PC-3 (cell line): ENCODE results near the gene RTN4RL1. TPM values are rescaled to one million over a fixed set of nuclear protein-coding genes. Genes with fewer than 3 reads are reported as not detected.

Experiments
- ATAC-seq: fragments of 200-7000 bp; cut with Tn5 transposase; 2 replicates; pipeline ENCODE4 v1.9.1; 2020; ENCODE audit warnings: mild to moderate bottlenecking, moderate library complexity
- BruUV-seq: library from RNA; stranded (reverse); fragments of 400-500 nt; replicated peaks from 2 replicates; lab custom pipeline; 2021; lab: Mats Ljungman, UMichigan
- CTCF ChIA-PET: fragments of 300-600 bp; sonication (Branson Sonifier 250); formaldehyde crosslinking; loops from one replicate; lab custom pipeline; 2022; ENCODE audit warnings: antibody characterized with exemption; lab: Charles Lee
- POLR2A ChIA-PET: fragments of 300-600 bp; sonication (Branson Sonifier 250); formaldehyde crosslinking; loops from one replicate; lab custom pipeline; 2022; ENCODE audit warnings: antibody characterized with exemption; ENCODE audit not compliant: unreplicated experiment; lab: Charles Lee
- DNase-seq: peaks from one replicate; pipeline ENCODE4 v3.0.0-alpha.2; 2015
- H2AFZ ChIP-seq: fragments of 300-600 bp; sonication (generic); 2 replicates; pipeline ENCODE4 v1.6.0; 2016; ENCODE audit warnings: antibody characterized with exemption, low read length
- H3F3A ChIP-seq: fragments of 300-600 bp; sonication (generic); one replicate; pipeline ENCODE4 v1.6.0; 2017; ENCODE audit warnings: antibody characterized with exemption, low read length, control low read depth, mild to moderate bottlenecking; ENCODE audit not compliant: unreplicated experiment
- H3K27ac ChIP-seq: fragments of 300-600 bp; sonication (generic); 2 replicates; pipeline ENCODE4 v1.5.1; 2016; ENCODE audit warnings: mild to moderate bottlenecking, low read length
- H3K27me3 ChIP-seq: fragments of 300-600 bp; sonication (generic); 2 replicates; pipeline ENCODE4 v1.6.1; 2016; ENCODE audit warnings: low read length, mixed read lengths
- H3K36me3 ChIP-seq: fragments of 300-600 bp; sonication (generic); 2 replicates; pipeline ENCODE4 v1.6.1; 2016; ENCODE audit warnings: low read depth, mixed run types, low read length, mixed read lengths
- H3K4me1 ChIP-seq: fragments of 300-600 bp; sonication (generic); 2 replicates; pipeline ENCODE4 v1.5.1; 2016; ENCODE audit warnings: low read length; ENCODE audit not compliant: insufficient read depth
- H3K4me2 ChIP-seq: fragments of 300-600 bp; sonication (generic); 2 replicates; pipeline ENCODE4 v1.6.0; 2016; ENCODE audit warnings: low read length
- H3K4me3 ChIP-seq: fragments of 300-600 bp; sonication (generic); 2 replicates; pipeline ENCODE4 v1.5.1; 2016; ENCODE audit warnings: mild to moderate bottlenecking, low read length, mixed read lengths
- H3K79me2 ChIP-seq: fragments of 300-600 bp; sonication (generic); 2 replicates; pipeline ENCODE4 v1.6.1; 2017; ENCODE audit warnings: low read length, mixed read lengths
- H3K9ac ChIP-seq: fragments of 300-600 bp; sonication (generic); 2 replicates; pipeline ENCODE4 v1.6.0; 2016; ENCODE audit warnings: mild to moderate bottlenecking, low read length
- H3K9me2 ChIP-seq: fragments of 300-600 bp; sonication (generic); replicated peaks from 2 replicates; pipeline ENCODE4 v1.6.1; 2016; ENCODE audit warnings: mixed run types, low read length, mixed read lengths
- H3K9me3 ChIP-seq: fragments of 300-600 bp; sonication (generic); 2 replicates; pipeline ENCODE4 v1.6.1; 2016; ENCODE audit warnings: low read length, mixed read lengths
- H4K20me1 ChIP-seq: fragments of 300-600 bp; sonication (generic); 2 replicates; pipeline ENCODE4 v1.6.1; 2016; ENCODE audit warnings: low read length, mixed read lengths
- EZH2 ChIP-seq: fragments of 300-600 bp; sonication (generic); IDR thresholded peaks from one replicate; pipeline ENCODE4 v1.6.1; 2017; ENCODE audit warnings: antibody characterized with exemption, mild to moderate bottlenecking, low read length; ENCODE audit not compliant: unreplicated experiment
- EZH2phosphoT487 ChIP-seq: fragments of 300-600 bp; sonication (generic); IDR thresholded peaks from 2 replicates; pipeline ENCODE4 v1.6.1; 2018; ENCODE audit warnings: mild to moderate bottlenecking, antibody characterized with exemption, low read length, borderline replicate concordance
- intact Hi-C: fragments of 100-400 bp; cut with micrococcal nuclease; formaldehyde crosslinking; loops from 2 replicates; pipeline ENCODE4 v1.9.0; 2023
- total RNA-seq: library from RNA; depleted of rRNA; stranded (reverse); fragments of >200 nt; gene quantifications from 2 replicates; pipeline ENCODE4 v1.2.3, GENCODE V29; 2014
- TF ChIP-seq, protein P1 (sequence below): fragments of 300-600 bp; sonication (generic); conservative IDR thresholded peaks from 2 replicates; pipeline ENCODE4 v1.5.1; 2017; ENCODE audit warnings: antibody characterized with exemption, low read depth, mild to moderate bottlenecking, low read length

Gene RTN4RL1
- total RNA-seq, 1 experiment from 2014 or later: 6.9 TPM

DNA sequence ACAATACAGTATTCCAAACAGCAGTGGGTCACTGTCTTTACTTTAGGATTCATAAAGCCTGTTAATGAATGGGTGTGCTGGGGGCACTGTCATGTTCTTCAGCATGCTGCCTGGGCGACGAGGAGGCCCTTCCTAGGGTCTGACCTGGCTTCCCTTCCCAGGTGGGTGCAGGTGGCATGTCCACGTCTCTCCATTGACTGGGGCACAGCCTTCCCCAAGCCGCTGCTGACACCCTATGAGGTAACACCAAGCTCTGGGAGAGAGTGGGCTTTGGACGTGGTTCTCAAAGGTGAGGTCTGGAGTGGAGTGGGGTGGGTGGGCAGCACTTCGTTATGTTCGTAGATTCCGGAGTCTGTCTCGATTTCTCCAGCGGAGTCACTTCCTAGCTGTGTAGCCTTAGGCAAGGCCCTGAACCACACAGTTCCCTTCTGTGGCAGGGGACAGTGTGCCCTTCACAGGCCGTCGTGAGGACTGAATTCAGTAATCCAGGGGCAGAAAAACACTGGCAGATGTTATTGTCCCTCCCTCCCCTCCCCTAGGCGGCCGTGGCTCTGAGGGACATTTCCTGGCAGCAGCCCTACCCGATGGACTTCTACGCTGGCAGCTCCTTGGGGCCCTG, 15.9 kb upstream of the RTN4RL1 start:
- TF ChIP-seq EZH2phosphoT487: no peak
- no peak for TF ChIP-seq EZH2
- Histone ChIP-seq H3K9ac (0 out of 2 replicates have a peak overlapping the region, but pooled peaks have one; percentile 92), H4K20me1 (no peaks in the 10 kb centered on the region), H3K27ac (no peak overlapping the region), H3K9me3 (no peaks in the 10 kb centered on the region), H3K4me2 (peak overlapping the region; percentile 99), H3K36me3 (peaks cover 8% of the 10 kb centered on the region; the same call in 1 of the 2 replicates), H3F3A (peaks cover 4% of the 10 kb centered on the region), H3K4me3 (peak overlapping the region; percentile 90), H3K4me1 (peaks cover 25% of the 10 kb centered on the region), H2AFZ (peak overlapping the region; percentile 79; the same call in 1 of the 2 replicates), H3K27me3 (no peaks in the 10 kb centered on the region), H3K9me2 (no peaks in the 10 kb centered on the region), H3K79me2 (peaks cover 15% of the 10 kb centered on the region)
- ChIA-PET CTCF (interaction anchor here (0.6 kb wide), 1 partner anchor 15 kb away, joined by 4 read pairs; no protein-coding TSS in a partner anchor), POLR2A (no interaction called here)
- intact Hi-C loops: no loop called here
- DNase-seq (no peak), ATAC-seq (no peak)
- BruUV-seq: no TSS peak

DNA sequence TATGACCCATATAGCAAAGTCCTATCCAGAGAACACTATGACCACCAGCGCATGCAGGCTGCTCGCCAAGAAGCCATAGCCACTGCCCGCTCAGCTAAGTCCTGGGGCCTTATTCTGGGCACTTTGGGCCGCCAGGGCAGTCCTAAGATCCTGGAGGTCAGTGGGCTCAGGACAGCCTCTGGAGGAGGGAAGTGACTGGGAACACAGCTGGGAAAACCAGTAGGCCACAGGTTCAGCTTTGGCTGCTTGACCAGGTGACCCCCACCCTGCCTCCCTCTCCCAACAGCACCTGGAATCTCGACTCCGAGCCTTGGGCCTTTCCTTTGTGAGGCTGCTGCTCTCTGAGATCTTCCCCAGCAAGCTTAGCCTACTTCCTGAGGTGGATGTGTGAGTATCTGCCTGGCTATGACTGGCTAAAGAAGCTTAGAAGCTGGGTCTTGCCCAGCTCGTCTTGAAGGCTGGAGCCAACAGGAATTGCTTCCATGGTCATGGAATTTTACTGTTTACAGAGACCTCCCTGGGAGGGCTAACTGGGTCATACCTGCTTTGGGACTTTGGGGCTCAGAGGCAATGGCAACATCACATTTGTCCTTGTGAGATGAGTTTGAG, 15.2 kb upstream of the RTN4RL1 start:
- TF ChIP-seq, protein P1, sequence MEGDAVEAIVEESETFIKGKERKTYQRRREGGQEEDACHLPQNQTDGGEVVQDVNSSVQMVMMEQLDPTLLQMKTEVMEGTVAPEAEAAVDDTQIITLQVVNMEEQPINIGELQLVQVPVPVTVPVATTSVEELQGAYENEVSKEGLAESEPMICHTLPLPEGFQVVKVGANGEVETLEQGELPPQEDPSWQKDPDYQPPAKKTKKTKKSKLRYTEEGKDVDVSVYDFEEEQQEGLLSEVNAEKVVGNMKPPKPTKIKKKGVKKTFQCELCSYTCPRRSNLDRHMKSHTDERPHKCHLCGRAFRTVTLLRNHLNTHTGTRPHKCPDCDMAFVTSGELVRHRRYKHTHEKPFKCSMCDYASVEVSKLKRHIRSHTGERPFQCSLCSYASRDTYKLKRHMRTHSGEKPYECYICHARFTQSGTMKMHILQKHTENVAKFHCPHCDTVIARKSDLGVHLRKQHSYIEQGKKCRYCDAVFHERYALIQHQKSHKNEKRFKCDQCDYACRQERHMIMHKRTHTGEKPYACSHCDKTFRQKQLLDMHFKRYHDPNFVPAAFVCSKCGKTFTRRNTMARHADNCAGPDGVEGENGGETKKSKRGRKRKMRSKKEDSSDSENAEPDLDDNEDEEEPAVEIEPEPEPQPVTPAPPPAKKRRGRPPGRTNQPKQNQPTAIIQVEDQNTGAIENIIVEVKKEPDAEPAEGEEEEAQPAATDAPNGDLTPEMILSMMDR: no peak
- TF ChIP-seq EZH2 (no peak), EZH2phosphoT487 (no peak)
- no peak for ATAC-seq
- no peak overlapping the region for H3K9ac ChIP-seq
- no peaks in the 10 kb centered on the region for H3K9me2 ChIP-seq
- H3F3A ChIP-seq: peaks cover 4% of the 10 kb centered on the region
- CTCF ChIA-PET: no interaction called here
- H3K9me3 ChIP-seq: no peaks in the 10 kb centered on the region
- no peaks in the 10 kb centered on the region for H3K27me3 ChIP-seq
- intact Hi-C loops: no loop called here
- POLR2A ChIA-PET: no interaction called here
- no peak for DNase-seq
- no peak overlapping the region for H2AFZ ChIP-seq
- no peaks in the 10 kb centered on the region for H4K20me1 ChIP-seq
- H3K27ac ChIP-seq: no peak overlapping the region
- H3K36me3 ChIP-seq: peaks cover 8% of the 10 kb centered on the region; the same call in 1 of the 2 replicates
- peaks cover 25% of the 10 kb centered on the region for H3K4me1 ChIP-seq
- BruUV-seq: no TSS peak
- no peak overlapping the region for H3K4me2 ChIP-seq
- peaks cover 15% of the 10 kb centered on the region for H3K79me2 ChIP-seq
- no peak overlapping the region for H3K4me3 ChIP-seq

DNA sequence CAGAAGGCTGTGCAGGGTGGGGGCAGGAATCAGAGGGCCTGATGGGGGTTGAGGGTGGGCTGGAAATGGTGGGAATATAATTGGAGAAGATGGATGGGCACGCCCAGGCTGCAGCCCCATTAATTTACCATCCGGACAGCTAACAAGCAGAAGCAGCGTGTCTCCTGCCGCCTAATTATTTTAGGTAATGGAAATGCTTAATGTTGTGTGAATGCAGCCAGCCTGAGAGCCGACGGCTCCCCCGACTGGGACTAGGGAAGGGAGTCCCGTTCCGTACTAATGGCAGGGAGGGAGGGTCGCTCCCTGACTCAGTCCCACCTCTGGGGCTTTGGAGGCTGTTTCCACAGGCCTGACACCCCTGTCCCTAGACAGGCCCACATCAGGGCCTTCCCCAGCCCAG, 12.0 kb upstream of the RTN4RL1 start:
- no peaks in the 10 kb centered on the region for H3K9me2 ChIP-seq
- H3K27ac ChIP-seq: no peak overlapping the region
- TF ChIP-seq, protein P1: no peak
- TF ChIP-seq EZH2 (no peak), EZH2phosphoT487 (no peak)
- no peak for DNase-seq
- CTCF ChIA-PET: no interaction called here
- no peak for ATAC-seq
- H3K27me3 ChIP-seq: no peaks in the 10 kb centered on the region
- POLR2A ChIA-PET: no interaction called here
- H3K9ac ChIP-seq: no peak overlapping the region
- H3K79me2 ChIP-seq: peaks cover 6% of the 10 kb centered on the region
- H3K9me3 ChIP-seq: no peaks in the 10 kb centered on the region
- peaks cover 3% of the 10 kb centered on the region; the same call in 1 of the 2 replicates for H3K36me3 ChIP-seq
- no TSS peak for BruUV-seq
- peaks cover 4% of the 10 kb centered on the region; the same call in 1 of the 2 replicates for H3K4me1 ChIP-seq
- H2AFZ ChIP-seq: no peak overlapping the region
- H4K20me1 ChIP-seq: no peaks in the 10 kb centered on the region
- H3F3A ChIP-seq: no peaks in the 10 kb centered on the region
- intact Hi-C loops: no loop called here
- no peak overlapping the region for H3K4me2 ChIP-seq
- H3K4me3 ChIP-seq: no peak overlapping the region
